HS-5 (cell line): ENCODE data around the gene C6orf120.
"Not testable (repeated sequence)": the region's sequence is repeated elsewhere in the genome, so short reads cannot be mapped to it uniquely, and the experiment has no call there.

Source experiments
- DNase-seq: peaks from one replicate; pipeline ENCODE4 v3.0.0-alpha.2; 2012; ENCODE audit warnings: low read depth

The C6orf120 gene

DNA sequence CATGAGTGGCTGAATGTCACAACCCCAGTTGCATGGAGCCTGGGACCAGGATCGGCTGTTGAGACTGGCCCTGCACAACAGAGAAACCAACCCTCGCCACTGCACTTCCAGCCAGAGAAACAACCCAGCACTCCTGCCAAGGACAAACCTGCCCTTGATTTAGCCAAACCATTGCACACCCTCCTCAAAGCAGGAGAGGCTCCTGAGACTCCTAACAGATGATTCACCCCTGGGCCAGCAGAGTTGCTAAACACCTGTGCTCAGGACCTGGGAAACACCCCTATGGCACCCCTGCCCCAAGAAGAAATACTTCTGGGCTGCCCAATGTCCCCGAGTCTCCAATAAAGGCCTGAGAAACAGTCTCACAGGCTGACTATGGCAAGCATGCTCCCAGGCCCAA, 17.9 kb upstream of the C6orf120 start:
- no peak for DNase-seq

DNA sequence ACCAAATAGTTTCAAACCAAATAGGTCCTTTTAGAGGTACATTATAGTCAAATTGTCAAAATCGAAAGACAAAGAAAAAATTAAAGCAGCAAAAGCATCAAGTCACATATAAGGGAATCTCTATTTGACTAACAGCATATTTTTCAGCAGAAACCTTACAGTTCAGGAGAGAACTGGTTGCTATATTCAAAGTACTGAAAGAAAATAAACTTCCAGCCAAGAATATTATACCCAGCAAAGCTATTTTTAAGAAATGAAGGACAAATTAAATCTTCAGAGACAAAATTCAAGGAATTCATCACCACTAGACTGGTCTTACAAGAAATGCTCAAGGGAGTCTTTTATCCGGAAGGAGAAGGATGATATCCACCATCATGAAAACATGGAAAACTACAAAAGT, 16.1 kb upstream of the C6orf120 start:
- no peak for DNase-seq

DNA sequence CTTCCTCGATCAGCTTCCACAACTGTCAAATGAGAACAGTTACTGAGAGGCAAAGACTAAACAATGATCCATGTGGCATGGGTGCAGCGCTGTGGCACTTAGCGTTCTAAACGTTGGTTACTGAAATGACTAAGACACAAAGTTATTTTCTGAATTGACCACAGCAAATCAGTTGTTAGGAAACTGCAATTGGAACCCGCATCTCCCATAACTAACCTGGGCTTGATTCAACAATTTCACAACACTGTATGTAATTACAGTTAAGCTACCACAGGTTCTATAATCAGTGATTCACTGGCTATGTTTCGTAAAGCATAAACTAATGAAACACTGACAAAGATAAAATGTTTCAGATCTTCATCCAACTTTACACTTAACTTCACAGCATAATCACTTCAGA, 12.6 kb upstream of the C6orf120 start:
- peak; percentile 90 for DNase-seq

DNA sequence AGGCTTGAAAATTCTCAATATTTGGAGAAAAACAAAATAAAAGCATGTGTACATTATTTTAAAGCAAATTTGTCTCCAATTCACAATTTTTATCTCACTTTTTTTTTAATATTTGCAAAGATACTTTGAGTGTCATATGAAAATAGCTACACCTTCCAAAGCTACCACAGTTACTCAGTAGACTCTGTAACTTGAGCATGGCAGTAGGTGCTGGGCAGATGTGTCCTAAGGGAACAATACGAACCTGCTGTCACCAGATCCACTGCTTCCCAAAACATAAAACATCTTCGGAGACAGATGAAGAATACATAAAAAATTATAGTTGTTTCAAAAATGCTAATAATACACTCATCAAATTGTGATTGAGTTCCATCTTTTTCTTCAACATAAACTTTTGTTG, 10.7 kb upstream of the C6orf120 start:
- DNase-seq, result no peak

DNA sequence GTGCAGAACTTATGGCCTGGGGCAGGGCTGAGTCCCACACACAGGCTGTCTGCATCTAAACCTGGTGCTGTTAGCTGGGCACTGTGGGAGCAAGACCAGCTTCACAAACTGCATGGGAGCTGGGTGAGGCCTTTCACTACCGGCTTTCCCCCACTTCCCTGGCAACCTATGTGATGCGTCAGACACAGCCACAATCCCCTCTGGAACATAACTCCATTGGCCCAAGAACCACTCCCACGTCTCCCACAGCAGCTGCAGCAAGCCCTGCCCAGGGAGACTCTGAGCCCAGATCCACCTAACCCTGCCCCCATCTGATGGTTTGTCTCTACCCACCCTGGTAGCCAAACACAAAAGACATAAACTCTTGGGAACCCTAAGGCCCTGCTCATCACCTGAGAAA, 9.4 kb upstream of the C6orf120 start:
- no peak for DNase-seq

DNA sequence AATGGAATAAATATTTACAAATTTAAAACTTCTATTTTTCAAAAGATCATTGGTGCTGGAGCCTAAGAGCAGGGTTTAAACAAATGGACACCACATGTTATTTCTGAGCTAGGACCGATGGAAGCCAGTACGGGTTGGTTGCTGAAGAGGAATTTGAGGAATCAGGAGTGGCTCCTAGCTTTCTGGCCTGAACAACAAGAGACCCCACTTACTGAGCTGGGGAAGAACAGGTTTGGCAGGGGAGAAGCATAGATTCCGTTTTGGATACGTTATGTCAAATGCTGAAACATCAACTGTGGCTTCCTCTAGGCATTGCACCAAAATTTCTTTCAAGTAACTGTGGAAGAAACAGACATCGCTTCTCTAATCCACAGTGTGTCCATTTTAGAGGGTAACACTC, 6.8 kb upstream of the C6orf120 start:
- DNase-seq, result no peak

DNA sequence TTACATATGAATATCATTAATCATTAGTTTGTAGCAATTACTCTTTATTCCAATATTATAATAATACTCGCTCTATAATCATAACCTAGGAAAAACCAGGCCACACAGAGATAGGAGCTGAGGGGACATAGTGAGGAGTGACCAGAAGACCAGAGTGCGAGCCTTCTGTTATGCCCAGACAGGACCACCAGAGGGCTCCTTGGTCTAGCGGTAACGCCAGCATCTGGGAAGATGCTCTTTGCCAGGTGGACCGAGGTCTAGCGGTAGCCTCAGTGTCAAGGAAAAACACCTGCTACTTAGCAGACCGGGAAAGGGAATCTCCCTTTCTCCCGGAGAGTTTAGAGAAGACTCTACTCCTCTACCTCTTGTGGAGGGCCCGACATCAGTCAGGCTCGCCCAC, 4.8 kb upstream of the C6orf120 start:
- not testable (repeated sequence) for DNase-seq

DNA sequence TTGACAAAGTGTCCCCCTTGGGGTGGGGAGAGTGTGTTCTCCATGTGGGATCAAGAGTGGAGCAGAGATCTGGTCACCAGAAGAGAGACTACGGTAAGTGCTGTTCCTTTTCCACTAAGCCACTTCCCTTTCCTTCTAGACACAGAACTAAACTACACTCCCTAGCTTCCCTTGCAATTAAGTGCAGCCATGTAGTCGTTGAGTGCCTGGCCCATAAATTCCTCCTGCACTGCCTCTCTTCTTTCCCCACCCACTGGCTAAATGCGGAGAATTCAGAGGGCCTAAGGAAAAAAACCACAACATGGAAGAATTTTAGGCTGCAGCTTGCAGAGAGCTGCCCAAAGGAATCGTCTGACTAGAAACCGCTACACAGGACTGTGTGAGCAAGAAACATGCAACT, 1.6 kb upstream of the C6orf120 start:
- no peak for DNase-seq

DNA sequence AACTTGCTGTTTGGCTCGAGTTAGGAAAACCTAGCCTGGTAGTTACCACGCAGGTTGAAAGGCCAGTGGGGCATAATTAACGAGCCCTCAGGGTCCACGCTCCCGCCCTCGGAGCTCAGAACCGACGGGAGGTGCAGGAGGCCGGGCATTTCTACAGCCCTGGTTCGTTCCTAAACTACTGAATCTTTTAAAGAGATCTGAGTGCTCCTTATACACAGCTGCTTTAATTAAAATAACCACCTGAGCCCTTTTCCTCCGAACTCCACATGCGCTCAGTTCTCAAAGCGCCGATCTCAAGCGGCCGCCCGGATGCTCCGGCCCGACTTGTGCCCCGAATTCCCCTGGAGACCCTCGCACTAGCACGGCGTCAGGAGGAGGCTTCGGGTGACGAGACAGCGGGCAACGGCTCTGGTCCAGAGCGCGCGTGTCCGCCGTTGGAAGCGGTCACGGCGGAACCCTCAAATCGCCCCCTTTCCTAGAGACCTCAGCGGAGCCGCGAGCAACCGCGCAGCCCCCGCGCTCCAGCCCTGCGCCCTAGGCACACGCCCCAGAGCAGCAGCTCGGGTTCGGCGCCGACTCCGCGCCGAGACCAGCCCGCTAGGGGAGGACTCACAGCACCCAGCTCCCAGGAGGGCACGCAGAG, 494 bp upstream of the C6orf120 start:
- no peak for DNase-seq

DNA sequence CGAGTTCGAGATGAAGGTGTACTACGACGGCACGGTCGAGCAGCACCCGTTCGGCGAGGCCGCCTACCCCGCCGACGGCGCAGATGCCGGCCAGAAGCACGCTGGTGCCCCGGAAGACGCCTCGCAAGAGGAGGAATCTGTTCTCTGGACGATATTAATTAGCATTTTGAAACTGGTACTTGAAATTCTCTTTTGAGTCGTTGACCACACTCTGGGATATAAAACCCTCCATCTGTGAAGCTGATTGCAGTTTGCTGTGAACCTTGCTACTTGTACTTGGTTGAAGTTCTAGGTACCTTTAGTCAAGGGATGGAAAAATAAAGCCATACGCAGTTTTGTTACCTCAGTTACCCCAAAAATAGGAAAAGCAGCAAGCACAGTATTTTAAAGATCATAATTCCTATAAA, 917 bp downstream of the C6orf120 start:
- DNase-seq, result no peak

DNA sequence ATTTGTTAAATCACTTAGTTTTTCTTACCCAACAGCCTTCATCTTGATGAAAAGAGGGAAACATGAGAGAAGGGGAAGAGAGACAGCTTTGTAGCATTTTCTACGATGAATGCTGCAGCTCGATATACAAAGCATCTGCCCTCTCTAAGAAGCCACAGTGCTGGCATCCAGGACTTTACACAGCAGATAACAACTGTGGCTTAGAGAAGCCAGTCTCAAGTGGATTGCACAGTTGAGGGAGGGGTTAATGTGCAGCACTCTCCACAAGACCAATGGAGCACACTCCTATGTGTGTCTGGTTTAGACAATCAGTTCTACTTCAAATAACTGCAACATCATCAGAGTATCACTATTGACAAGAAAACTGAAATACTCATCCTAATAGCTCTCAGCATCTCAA, 5.8 kb downstream of the C6orf120 start:
- DNase-seq, result no peak

DNA sequence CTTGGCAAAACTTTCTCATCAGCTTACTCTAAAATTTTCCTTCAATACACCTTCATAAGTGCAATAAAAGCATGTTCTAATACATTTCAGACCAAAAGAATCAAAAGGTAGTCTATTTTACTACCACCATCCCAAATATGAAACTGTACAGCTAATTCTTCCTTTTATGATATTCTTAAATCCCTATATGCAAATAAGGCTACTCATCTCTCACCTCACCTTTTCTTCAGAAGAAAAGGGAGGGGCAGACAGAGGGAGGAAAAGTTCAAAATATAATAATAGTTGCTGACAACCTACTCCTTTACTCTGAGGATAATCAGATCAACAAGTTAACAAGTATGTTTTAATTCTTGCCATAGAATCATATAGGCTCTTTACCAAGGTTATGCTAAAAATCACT, 7.4 kb downstream of the C6orf120 start:
- DNase-seq, result no peak

DNA sequence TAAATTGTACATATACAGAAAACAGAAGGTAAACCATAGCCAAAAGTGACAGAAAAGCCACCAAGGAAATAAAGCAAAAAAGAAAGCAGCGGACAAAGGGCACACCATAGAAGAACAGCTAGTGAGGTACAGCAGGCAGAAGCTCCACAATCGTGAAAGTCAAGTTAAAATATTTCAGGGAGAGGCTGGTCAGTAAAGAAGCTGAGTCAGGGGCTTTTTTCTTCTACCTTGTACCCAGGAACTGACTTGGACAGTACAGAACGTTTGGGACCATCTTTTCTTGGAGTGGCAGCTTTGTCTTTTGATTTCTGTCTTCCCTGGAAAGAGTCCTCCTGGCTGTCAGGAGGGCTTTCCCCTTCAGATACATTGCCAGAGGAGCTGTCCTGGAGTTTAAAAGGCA, 8.1 kb downstream of the C6orf120 start:
- no peak for DNase-seq

DNA sequence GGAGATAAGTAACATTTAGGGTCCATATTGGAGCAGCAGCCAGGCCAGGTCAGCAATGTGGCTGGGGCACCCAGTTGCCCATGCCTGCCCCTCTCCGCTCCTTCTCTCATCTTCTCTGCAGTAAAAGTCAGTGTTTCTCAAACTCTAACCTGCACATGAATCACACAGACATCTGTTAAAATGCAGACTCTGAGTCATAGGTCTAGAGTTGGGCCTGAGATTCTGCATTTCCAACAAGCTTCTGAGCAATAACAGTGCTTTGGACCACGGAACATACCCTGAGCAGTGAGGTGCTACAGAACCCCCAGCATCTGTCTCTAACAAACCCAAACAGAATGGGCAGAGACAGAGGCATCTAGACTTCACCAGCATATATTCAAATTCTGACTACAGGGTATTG, 12.3 kb downstream of the C6orf120 start:
- no peak for DNase-seq

DNA sequence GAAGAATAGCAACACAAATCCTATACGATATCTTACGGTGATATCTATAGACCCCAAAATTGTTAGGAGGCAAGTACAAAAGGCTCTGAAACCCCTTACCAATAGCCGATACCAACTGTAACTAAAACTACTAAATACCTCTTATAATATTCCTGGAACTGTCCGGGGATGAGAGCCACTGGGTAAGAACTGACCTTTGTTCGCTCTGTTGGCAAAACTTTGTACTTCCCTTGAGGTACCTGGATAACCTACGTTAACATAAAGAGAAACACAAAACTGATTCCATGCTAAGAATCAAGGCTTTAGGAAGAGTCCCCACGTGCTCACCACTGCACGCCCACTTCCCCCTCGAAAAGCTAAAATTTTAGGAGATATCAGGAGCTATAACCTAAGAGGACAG, 12.7 kb downstream of the C6orf120 start:
- DNase-seq, result no peak

DNA sequence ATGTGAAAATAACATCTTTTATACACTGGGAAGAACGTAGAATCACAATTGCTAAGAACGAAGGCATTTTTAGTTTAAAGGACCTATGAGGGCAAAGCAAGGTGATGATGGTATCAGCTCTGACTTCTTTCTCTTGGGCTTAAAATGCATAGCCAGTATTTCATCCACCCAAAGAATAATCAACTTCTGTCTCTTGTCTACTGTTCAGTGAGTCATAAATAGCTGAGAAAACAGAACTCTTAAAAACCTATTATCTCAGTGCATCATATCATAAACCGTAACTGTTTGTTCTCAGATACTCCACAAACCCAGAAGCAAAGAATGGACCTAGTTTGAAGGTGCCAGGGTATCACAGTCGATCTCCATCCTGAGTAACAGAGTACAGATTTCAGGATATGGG, 17.2 kb downstream of the C6orf120 start:
- DNase-seq, result no peak

DNA sequence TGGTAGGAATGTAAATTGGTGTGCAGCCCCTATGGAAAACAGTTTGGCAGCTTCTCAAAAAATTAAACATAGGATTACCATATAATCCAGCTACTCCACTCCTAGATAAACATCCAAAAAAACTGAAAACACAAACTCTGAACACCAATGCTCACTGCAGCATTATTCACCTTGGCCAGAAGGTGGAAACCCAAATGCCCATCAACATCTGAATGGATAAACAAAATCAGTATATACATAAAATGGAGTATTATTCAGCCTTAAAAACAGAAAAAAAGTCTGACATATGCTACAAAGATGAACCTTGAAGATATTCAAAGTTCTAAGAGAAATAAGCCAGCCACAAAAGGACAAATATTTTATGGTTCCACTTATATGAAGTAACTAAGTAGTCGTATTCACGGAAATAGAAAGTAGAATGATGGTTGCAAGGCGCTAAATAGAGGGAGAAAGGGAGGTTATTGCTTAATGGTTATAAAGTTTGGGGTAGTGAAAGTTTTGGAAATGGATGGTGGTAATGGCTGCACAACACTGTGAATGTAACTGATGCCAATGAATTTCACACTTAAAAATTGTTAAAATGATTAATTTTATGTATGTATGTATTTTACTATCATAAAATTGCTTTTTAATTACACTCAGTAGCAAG, 18.4 kb downstream of the C6orf120 start:
- no peak for DNase-seq

DNA sequence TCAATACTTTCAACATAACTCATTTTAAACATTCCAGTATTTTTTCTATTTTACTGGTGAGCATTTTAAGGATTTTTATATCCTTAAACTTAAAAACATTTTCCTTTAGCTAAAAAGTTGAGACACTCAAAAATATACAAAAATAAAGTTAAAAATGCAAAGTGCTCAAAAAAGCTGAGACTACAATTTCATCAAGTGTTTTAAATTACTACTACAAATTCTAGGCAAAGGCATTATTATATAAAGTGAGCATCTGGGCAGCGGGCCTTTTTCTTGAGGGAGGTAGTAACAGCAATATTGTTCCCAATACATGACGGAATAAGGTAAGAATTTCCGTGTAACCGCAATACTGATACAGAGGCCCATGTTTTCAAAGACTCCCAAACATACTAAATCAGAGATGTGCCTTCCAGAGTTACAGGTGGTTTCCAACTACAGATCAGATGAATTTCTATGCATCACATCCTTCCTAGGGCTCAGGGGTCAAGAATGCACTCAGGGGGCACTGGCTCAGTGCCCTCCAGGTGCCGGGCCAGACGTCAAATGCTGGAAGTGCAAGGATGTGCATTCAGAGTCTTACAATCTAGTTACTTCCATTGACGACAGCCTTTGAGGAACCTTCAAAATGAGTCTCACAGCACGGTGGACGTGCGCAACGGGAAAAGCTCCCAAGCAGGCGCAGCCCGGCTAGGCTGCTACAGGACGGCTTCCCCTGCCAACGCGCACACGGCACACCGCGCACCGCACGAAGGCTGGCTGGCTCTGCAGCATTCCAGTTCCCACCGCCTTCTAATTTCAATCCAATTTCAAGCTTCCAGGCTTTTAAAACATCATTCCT, 20.7 kb downstream of the C6orf120 start:
- DNase-seq, result peak; percentile 82

DNA sequence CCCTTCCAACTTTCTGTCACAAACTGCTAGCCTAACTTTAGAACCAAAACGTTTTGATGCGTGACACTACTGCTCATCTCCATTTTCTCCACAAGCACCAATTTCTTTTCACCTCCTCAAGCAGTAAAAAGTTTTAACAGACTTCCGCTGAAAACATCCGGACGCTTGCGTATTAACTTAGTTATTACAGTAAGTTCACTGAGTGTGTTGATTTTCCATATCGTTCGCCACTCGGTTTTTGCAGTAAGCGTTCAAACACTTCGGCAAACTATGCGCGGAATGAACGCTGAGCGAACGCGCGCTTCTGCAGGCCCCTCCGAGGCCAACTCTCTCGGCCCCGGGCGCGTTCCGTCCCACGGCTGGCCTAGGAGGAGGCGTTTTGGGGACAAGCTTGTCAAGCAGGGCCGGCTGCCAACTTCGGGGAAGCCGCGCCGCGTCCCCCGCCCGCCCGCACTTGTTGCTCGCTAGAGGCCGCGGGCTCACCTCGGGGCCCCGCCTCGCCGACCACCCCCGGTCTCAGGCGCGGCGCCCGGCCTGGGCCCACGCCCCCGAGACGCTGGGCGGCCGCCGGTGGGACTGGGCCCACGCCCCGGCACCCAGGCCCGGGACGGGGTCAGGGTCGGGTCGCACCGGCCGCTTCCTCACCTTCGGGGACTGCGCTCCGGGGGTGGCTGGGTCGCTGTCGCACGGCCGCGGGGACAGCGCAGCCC, 21.4 kb downstream of the C6orf120 start:
- peak; percentile 28 for DNase-seq

DNA sequence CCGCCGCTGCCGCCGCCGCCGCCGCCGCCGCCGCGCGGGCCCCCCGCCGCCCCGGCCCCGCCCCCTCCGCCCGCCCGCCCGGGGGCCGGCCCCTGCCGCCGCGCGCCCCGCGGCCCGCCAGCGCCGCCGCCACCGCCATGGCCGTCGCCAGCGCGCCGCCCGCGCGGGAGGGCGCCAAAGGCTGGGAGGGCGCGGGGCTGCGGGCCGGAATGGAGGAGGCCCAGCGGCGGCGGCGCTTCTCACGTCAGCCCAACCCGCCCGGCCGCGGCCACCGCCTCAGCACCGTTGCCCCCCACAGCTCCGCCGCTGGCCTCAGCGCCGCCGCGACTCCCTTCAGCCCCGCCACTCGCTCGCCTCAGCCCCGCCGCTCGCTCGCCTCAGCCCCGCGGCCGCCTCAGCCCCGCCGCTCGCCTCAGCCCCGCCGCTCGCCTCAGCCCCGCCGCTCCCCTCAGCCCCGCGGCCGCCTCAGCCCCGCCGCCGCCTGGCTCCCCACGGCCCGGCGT, 22.1 kb downstream of the C6orf120 start:
- DNase-seq, result no peak

DNA sequence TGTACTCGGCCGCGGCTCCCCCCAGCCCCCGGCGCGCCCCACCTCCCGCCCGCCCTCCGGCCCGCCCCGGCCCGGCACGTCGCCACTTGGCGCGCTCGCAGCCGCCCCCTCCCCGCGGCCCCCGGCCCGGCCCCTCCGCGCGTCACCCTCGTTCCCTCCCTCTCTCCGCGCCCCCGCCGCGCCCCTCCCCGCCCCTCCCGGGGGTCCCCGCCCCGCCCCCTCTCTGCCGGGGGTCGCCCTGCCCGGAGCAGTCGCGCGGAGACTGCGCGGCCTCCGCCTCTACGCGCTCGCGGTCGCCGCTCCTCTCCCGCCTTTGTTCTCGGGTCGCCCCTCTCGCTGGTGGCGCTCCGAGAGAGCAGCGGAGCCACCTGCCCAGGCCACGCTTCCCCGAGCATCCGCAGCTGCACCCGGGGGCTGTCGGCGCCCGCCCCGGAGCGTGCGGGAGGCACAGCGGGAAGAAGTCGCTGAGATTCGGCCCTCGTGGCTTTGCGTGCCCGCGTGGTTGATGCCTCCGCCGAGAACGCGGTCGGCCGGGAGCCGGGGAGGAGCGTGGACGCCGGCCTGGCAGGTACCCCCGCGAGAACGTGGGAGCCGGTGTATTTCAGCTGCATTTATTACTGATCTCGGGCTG, 22.7 kb downstream of the C6orf120 start, which contains the start of gene PHF10:
Gene PHF10 (minus strand): TSS at position 7 of the 631 bp plus-strand sequence. CDS start 569 bp downstream, outside the sequence.
- no peak for DNase-seq
